HepG2 (cell line): ENCODE data around the gene MIDN. TPM values are rescaled to one million over a fixed set of nuclear protein-coding genes. Genes with fewer than 3 reads are reported as not detected.

Source experiments
- ARNTL ChIP-seq: sonication (generic); formaldehyde crosslinking; IDR thresholded peaks from 2 replicates; pipeline ENCODE4 v1.4.0; 2020; ENCODE audit warnings: mild to moderate bottlenecking, missing genetic modification reagents
- DPF2 ChIP-seq: sonication (generic); formaldehyde crosslinking; IDR thresholded peaks from 2 replicates; pipeline ENCODE4 v1.4.0; 2020; ENCODE audit warnings: mild to moderate bottlenecking, low read depth, missing genetic modification reagents, borderline replicate concordance
- FOSL2 ChIP-seq: sonication (generic); formaldehyde crosslinking; IDR thresholded peaks from 2 replicates; pipeline ENCODE4 v1.4.0; 2020; ENCODE audit warnings: missing genetic modification reagents
- FOXC1 ChIP-seq: sonication (generic); formaldehyde crosslinking; IDR thresholded peaks from 2 replicates; pipeline ENCODE4 v1.8.0; 2022; ENCODE audit warnings: mild to moderate bottlenecking, missing genetic modification reagents, borderline replicate concordance
- HNF4A ChIP-seq: sonication (generic); formaldehyde crosslinking; IDR thresholded peaks from 2 replicates; pipeline ENCODE4 v1.4.0; 2020; ENCODE audit warnings: missing genetic modification reagents
- IKZF1 ChIP-seq: fragments of 450-650 bp; IDR thresholded peaks from 2 replicates; pipeline ENCODE4 v1.7.1; 2016
- NFIC ChIP-seq: IDR thresholded peaks from 2 replicates; pipeline ENCODE4 v1.6.1; 2012; ENCODE audit warnings: mild to moderate bottlenecking, low read length, inconsistent platforms
- POLR2AphosphoS5 ChIP-seq: IDR thresholded peaks from 2 replicates; pipeline ENCODE4 v1.6.1; 2012; ENCODE audit warnings: low read depth, low read length
- PRPF4 ChIP-seq: fragments of 200-400 bp; formaldehyde crosslinking; IDR thresholded peaks from 2 replicates; pipeline ENCODE4 v1.6.1; 2016; ENCODE audit warnings: low read length, low read depth; ENCODE audit not compliant: poor library complexity, severe bottlenecking
- SP2 ChIP-seq: sonication (generic); formaldehyde crosslinking; IDR thresholded peaks from 2 replicates; pipeline ENCODE4 v1.5.1; 2020; ENCODE audit warnings: mild to moderate bottlenecking, missing genetic modification reagents
- SSRP1 ChIP-seq: IDR thresholded peaks from 2 replicates; pipeline ENCODE4 v1.6.1; 2016; ENCODE audit warnings: control low read depth
- STAG1 ChIP-seq: sonication (generic); formaldehyde crosslinking; IDR thresholded peaks from 2 replicates; pipeline ENCODE4 v1.4.0; 2020; ENCODE audit warnings: missing genetic modification reagents
- TFE3 ChIP-seq: IDR thresholded peaks from 2 replicates; pipeline ENCODE4 v1.6.1; 2016
- ZMYM2 ChIP-seq: sonication (generic); formaldehyde crosslinking; IDR thresholded peaks from 2 replicates; pipeline ENCODE4 v1.8.0; 2022; ENCODE audit warnings: mild to moderate bottlenecking, missing genetic modification reagents
- ZNF235 ChIP-seq: sonication (generic); formaldehyde crosslinking; IDR thresholded peaks from 2 replicates; pipeline ENCODE4 v1.8.1; 2023; ENCODE audit warnings: mild to moderate bottlenecking, missing genetic modification reagents, borderline replicate concordance
- ZNF44 ChIP-seq: sonication (generic); formaldehyde crosslinking; IDR thresholded peaks from 2 replicates; pipeline ENCODE4 v1.5.1; 2020; ENCODE audit warnings: mild to moderate bottlenecking, missing genetic modification reagents
- ZNF558 ChIP-seq: sonication (generic); formaldehyde crosslinking; IDR thresholded peaks from 2 replicates; pipeline ENCODE4 v1.9.0; 2022; ENCODE audit warnings: mild to moderate bottlenecking, missing genetic modification reagents, borderline replicate concordance
- ZNF598 ChIP-seq: sonication (generic); formaldehyde crosslinking; IDR thresholded peaks from 2 replicates; pipeline ENCODE4 v1.5.1; 2020; ENCODE audit warnings: mild to moderate bottlenecking, missing genetic modification reagents, borderline replicate concordance
- ZNF660 ChIP-seq: sonication (generic); formaldehyde crosslinking; IDR thresholded peaks from 2 replicates; pipeline ENCODE4 v1.5.1; 2020; ENCODE audit warnings: mild to moderate bottlenecking, low read depth, missing genetic modification reagents, borderline replicate concordance
- polyA plus RNA-seq, 8 experiments: library from polyadenylated mRNA; depleted of rRNA in 3 of 8; stranded (reverse) in 7 of 8; unstranded in 1 of 8; fragments of >200 nt; fragmentation: Illumina TruSeq in 4 of 8; extraction: Trizol in 4 of 8; gene quantifications; 2 replicates each; pipeline versions ENCODE4 v1.2.1 to v1.2.3, GENCODE V29; 2011 to 2016; ENCODE audit warnings: low read depth in 4 of 8, missing spikeins in 1 of 8, mixed read lengths in 1 of 8; ENCODE audit not compliant: insufficient read depth in 1 of 8
- total RNA-seq, 5 experiments: library from RNA; depleted of rRNA; stranded (reverse); fragments of >200 nt; fragmentation: Illumina TruSeq; extraction: Trizol; gene quantifications; 2 replicates each; pipeline ENCODE4 v1.2.3, GENCODE V29; 2016; ENCODE audit warnings: low read depth in 1 of 5
- TF ChIP-seq, protein P1 (sequence below): sonication (generic); formaldehyde crosslinking; IDR thresholded peaks from 2 replicates; pipeline ENCODE4 v1.5.0; 2020; ENCODE audit warnings: mild to moderate bottlenecking, missing genetic modification reagents

MIDN gene
- total and polyA plus RNA-seq, 2 of the 13 experiments (the other 11 are each of a cell fraction or from before 2014, with no cell fraction given), result 8.4 to 18.0 TPM

DNA sequence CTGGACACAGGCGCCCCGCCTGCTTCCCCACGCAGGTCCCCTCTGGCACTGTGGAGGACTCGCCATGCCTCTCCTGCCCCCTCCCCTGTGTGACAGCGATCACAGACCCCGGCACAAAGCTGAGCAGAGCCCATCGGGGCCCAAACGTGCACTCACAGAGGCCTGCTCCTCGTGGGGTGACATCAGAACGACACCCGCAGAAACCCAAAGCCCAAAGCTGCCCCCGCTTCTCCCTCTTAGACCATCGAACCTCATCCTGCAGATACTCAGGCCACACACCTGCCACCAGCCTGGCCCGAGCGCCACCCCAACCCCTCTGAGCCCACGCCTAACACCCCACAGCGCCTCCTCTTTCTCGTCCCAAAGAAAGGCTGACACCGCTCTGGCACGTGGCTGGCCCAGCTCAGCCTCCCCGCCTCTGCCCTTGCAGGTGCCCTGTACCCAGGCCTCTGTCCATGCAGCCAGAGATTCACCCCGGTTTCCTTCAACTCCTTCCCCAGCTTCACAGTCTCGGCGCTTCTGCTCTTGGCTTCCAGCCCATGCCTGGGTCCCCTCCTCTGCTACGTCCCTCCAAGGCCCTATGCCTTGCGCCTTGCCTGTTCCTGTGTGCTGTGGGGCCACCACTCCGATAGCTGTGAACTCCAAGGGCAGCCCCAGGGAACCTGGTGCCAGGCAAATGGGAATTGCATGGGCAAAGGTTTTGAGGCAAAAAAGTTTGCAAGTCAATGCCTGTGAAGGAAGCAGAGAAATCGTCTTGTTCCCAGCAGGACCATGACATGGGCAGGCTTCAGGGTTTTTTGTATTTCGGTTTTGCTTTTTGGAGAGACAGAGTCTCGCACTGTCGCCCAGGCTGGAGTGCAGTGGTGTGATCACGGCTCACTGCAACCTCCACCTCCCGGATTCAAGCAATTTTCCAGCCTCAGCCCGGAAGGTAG lies 9.7 kb upstream of the MIDN start (continued):
- no peak for TF ChIP-seq SP2 (CRISPR knock-in tag)
- no peak for TF ChIP-seq DPF2 (CRISPR knock-in tag)
- TF ChIP-seq STAG1, result no peak
- no peak for TF ChIP-seq ZNF235 (CRISPR knock-in tag)
- no peak for TF ChIP-seq ARNTL (CRISPR knock-in tag)
- no peak for TF ChIP-seq ZNF598
- no peak for TF ChIP-seq POLR2AphosphoS5
- no peak for TF ChIP-seq IKZF1
- no peak for TF ChIP-seq ZMYM2 (CRISPR knock-in tag)
- no peak for TF ChIP-seq FOXC1 (CRISPR knock-in tag)
- TF ChIP-seq NFIC, result no peak
- TF ChIP-seq ZNF660 (CRISPR knock-in tag), result no peak
- no peak for TF ChIP-seq TFE3 (CRISPR knock-in tag)
- TF ChIP-seq, protein P1, sequence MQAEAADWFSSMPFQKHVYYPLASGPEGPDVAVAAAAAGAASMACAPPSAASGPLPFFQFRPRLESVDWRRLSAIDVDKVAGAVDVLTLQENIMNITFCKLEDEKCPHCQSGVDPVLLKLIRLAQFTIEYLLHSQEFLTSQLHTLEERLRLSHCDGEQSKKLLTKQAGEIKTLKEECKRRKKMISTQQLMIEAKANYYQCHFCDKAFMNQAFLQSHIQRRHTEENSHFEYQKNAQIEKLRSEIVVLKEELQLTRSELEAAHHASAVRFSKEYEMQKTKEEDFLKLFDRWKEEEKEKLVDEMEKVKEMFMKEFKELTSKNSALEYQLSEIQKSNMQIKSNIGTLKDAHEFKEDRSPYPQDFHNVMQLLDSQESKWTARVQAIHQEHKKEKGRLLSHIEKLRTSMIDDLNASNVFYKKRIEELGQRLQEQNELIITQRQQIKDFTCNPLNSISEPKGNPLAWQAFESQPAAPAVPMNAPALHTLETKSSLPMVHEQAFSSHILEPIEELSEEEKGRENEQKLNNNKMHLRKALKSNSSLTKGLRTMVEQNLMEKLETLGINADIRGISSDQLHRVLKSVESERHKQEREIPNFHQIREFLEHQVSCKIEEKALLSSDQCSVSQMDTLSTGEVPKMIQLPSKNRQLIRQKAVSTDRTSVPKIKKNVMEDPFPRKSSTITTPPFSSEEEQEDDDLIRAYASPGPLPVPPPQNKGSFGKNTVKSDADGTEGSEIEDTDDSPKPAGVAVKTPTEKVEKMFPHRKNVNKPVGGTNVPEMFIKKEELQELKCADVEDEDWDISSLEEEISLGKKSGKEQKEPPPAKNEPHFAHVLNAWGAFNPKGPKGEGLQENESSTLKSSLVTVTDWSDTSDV, result peak; percentile 80; the same call in 1 of the 2 replicates
- TF ChIP-seq PRPF4, result no peak
- no peak for TF ChIP-seq ZNF44
- TF ChIP-seq ZNF558 (CRISPR knock-in tag), result no peak
- no peak for TF ChIP-seq FOSL2 (CRISPR knock-in tag)
- no peak for TF ChIP-seq SSRP1
- no peak for TF ChIP-seq HNF4A (CRISPR knock-in tag)
